Right lobe of liver (tissue), 6 donors: ENCODE results near the gene TMPRSS9. TPM values are rescaled to one million over a fixed set of nuclear protein-coding genes. Genes with fewer than 3 reads are reported as not detected.
"Not testable (repeated sequence)": the region's sequence is repeated elsewhere in the genome, so short reads cannot be mapped to it uniquely, and the experiment has no call there.

Experiments
- ATAC-seq, 4 donors: fragments of 200-7000 bp; cut with Tn5 transposase; one replicate each; pipeline ENCODE4 v1.9.1; 2020; ENCODE audit warnings: mild to moderate bottlenecking in 4 of 4, moderate library complexity in 4 of 4
- DNase-seq, 3 donors: peaks; one replicate each; pipeline ENCODE4 v3.0.0-alpha.2; 2020
- H3K27ac ChIP-seq, 3 donors: fragments of 200-600 bp; one replicate each; pipeline ENCODE4 v1.8.0; 2022
- H3K27me3 ChIP-seq, 2 donors: fragments of 200-600 bp; one replicate each; pipeline ENCODE4 v1.8.0; 2022
- H3K36me3 ChIP-seq, 4 donors: fragments of 200-600 bp; sonication (generic) in 1 of 4; one replicate each; pipeline versions ENCODE4 v1.5.1 to v1.8.0; 2017 to 2022; ENCODE audit warnings: control low read depth in 1 of 4
- H3K4me1 ChIP-seq, 4 donors: fragments of 200-600 bp; sonication (generic) in 1 of 4; one replicate each; pipeline versions ENCODE4 v1.5.1 to v1.8.0; 2017 to 2022; ENCODE audit warnings: control low read depth in 1 of 4
- H3K4me3 ChIP-seq, 3 donors: fragments of 200-600 bp; one replicate each; pipeline ENCODE4 v1.8.0; 2022
- H3K9me3 ChIP-seq, 4 donors: fragments of 200-600 bp; sonication (generic) in 1 of 4; one replicate each; pipeline versions ENCODE4 v1.5.1 to v1.8.0; 2017 to 2022; ENCODE audit warnings: control low read depth in 1 of 4
- CTCF ChIP-seq, 4 donors: fragments of 200-600 bp in 3 of 4; fragments of 450-650 bp in 1 of 4; IDR thresholded peaks; one replicate each; pipeline versions ENCODE4 v1.5.1 to v1.8.0; 2016 to 2022; ENCODE audit warnings: antibody characterized with exemption in 4 of 4, mild to moderate bottlenecking in 2 of 4
- POLR2A ChIP-seq: fragments of 450-650 bp; IDR thresholded peaks from one replicate; pipeline ENCODE4 v1.6.1; 2017; ENCODE audit warnings: antibody characterized with exemption, mild to moderate bottlenecking
- WGBS: methylation state at CpG from one replicate; pipeline ENCODE4 v1.1.6; 2018; ENCODE audit warnings: low coverage, low lambda C conversion rate; ENCODE audit not compliant: insufficient coverage; ENCODE audit errors: missing lambda C conversion rate; 5-methylcytosine and 5-hydroxymethylcytosine counted together
- intact Hi-C, 2 donors: fragments of 100-400 bp; cut with DNase I; formaldehyde crosslinking; loops; one replicate each; pipeline versions ENCODE4 v1.11.2 to v1.14.1; 2022
- total RNA-seq, 6 experiments: library from RNA; depleted of rRNA in 2 of 6; stranded (reverse); fragments of >200 nt in 2 of 6; fragmentation: NEBNext Ultra II Directional in 3 of 6; extraction: Animal tissue kit (Norgen Biotek cat#: 25700) in 3 of 6; gene quantifications; one replicate each; pipeline versions ENCODE4 v1.1.0 to v1.2.4, GENCODE V29; 2016 to 2023
- donor health status: DM: no; HTN: yes; CAD: no.
- donor health status: DM: no; HTN: no; CAD: no.
- donor health status: DM: no; HTN: no; CAD: no.
- donor health status: DM: no; HTN: yes; CAD: no.
- donor health status: DM: no; HTN: yes; CAD: no.

The TMPRSS9 gene
- total RNA-seq, 6 experiments from 2014 or later, result 0.12 to 6.7 (median 2.9) TPM

GRCh38 chr19:2460245-2460644 lies 100.2 kb downstream of the TMPRSS9 start:
- Histone ChIP-seq H3K4me1 (peaks cover 0 to 33% (median 7%) of the 10 kb centered on the region in 4 donors), H3K27me3 (no peaks in the 10 kb centered on the region), H3K4me3 (no peak overlapping the region), H3K9me3 (no peaks in the 10 kb centered on the region), H3K27ac (no peak overlapping the region), H3K36me3 (no peaks in the 10 kb centered on the region)
- intact Hi-C loops, result no loop called here
- no peak for TF ChIP-seq POLR2A
- no peak for TF ChIP-seq CTCF (IDR thresholded peaks at IDR 0.05)
- DNase-seq (no peak), ATAC-seq (no peak)
- WGBS, result 89% methylated on average over 1 of the region's 1 CpG

- Histone ChIP-seq H3K27me3 (no peaks in the 10 kb centered on the region), H3K36me3 (no peaks in the 10 kb centered on the region), H3K9me3 (no peaks in the 10 kb centered on the region), H3K27ac (no peak overlapping the region), H3K4me3 (peak overlapping the region; percentile 41 to 69 (median 58)), H3K4me1 (peaks cover 0 to 28% (median 6%) of the 10 kb centered on the region in 4 donors)
- intact Hi-C loops, result no loop called here
- WGBS, result 4% methylated on average over 42 of the region's 62 CpGs
- ATAC-seq (peak; percentile 36 to 69 (median 56)), DNase-seq (peak; percentile 64 to 73 (median 68))
- no peak for TF ChIP-seq CTCF (IDR thresholded peaks at IDR 0.05)
- TF ChIP-seq POLR2A, result no peak
These were observed 101.9 kb downstream of the TMPRSS9 start for GRCh38 chr19:2461751-2462634.

GRCh38 chr19:2462635-2463421 lies 102.8 kb downstream of the TMPRSS9 start:
- intact Hi-C loops, result no loop called here
- peak overlapping the region; percentile 41 to 69 (median 58) for H3K4me3 ChIP-seq
- TF ChIP-seq POLR2A (peak; percentile 29), CTCF (IDR thresholded peaks at IDR 0.05) (no peak)
- ATAC-seq, result peak; percentile 63 to 75 (median 70)
- peak; percentile 74 to 86 (median 83) for DNase-seq
- 13% methylated on average over 39 of the region's 46 CpGs for WGBS
- no peaks in the 10 kb centered on the region for H3K36me3 ChIP-seq
- H3K27me3 ChIP-seq, result no peaks in the 10 kb centered on the region
- H3K4me1 ChIP-seq, result peaks cover 0 to 19% (median 3%) of the 10 kb centered on the region in 4 donors
- H3K27ac ChIP-seq, result no peak overlapping the region
- no peaks in the 10 kb centered on the region for H3K9me3 ChIP-seq

GRCh38 chr19:2463694-2464093 lies 103.6 kb downstream of the TMPRSS9 start:
- intact Hi-C loops, ATAC-seq, H3K36me3 ChIP-seq, H3K27me3 ChIP-seq, H3K27ac ChIP-seq, H3K9me3 ChIP-seq, DNase-seq, H3K4me3 ChIP-seq: not testable (repeated sequence)
- 100% methylated on average over 3 of the region's 5 CpGs for WGBS
- peaks cover 0 to 17% (median 0%) of the 10 kb centered on the region in 4 donors for H3K4me1 ChIP-seq
